Measurements from ENCODE around the gene TACR2. TPM values are rescaled to one million over a fixed set of nuclear protein-coding genes. Genes with fewer than 3 reads are reported as not detected.

The TACR2 gene
- total and polyA plus RNA-seq, 2 of the 13 experiments (the other 11 are each of a cell fraction or from before 2014, with no cell fraction given), result 0.04 TPM; not detected in 1

- DNase-seq (ENCODE audit: low spot score) (no peak), ATAC-seq (no peak), FAIRE-seq (no peak)
- TF ChIP-seq ZNF335 (CRISPR knock-in tag; IDR thresholded peaks at IDR 0.05), result 0 out of 2 replicates have a peak, but pooled peaks have one; percentile 7
- TF ChIP-seq EZH2 (conservative IDR thresholded peaks at IDR 0.05; ENCODE audit: low read depth, low read length), result no peak
- H3K4me3 ChIP-seq (replicated peaks in 1 of 3; ENCODE audit: insufficient read depth in 1 of 3, low read depth in 2 of 3, low read length in 3 of 3), result no peak overlapping the region
- H2AFZ ChIP-seq (ENCODE audit: low read length), result no peak overlapping the region
- H3K9me3 ChIP-seq (ENCODE audit: low read length), result no peaks in the 10 kb centered on the region
- ChIA-PET CTCF (ENCODE audit: low intra/inter-chr PET ratio, low total read pairs) (no interaction called here), POLR2A (no interaction called here)
- no TSS peak for BruUV-seq (replicated peaks)
- H3K4me2 ChIP-seq (ENCODE audit: low read depth, low read length), result no peak overlapping the region
- intact Hi-C loops (cut with micrococcal nuclease; ENCODE audit: unreplicated experiment) (no loop called here), in situ Hi-C loops (cut with HindIII; ENCODE audit: extremely low pct_ligation_motif_present, low pct_unique_long_range_greater_than_20kb) (no loop called here)
- peaks cover 53% of the 10 kb centered on the region for H3K4me1 ChIP-seq (ENCODE audit: insufficient read depth, low read length)
- no peak overlapping the region for H3K9ac ChIP-seq (ENCODE audit: insufficient read depth, low read depth, low read length)
- H3K27me3 ChIP-seq (ENCODE audit: control insufficient read depth in 1 of 2, insufficient read depth in 2 of 2, low read length in 2 of 2), result peaks cover 3 to 18% of the 10 kb centered on the region in 2 experiments; a peak in 3 of 5 replicates
- H4K20me1 ChIP-seq (ENCODE audit: insufficient read depth, low read length), result no peaks in the 10 kb centered on the region
- H3K36me3 ChIP-seq (replicated peaks in 1 of 2; ENCODE audit: control insufficient read depth in 1 of 2, insufficient read depth in 2 of 2, low read length in 2 of 2), result no peaks in the 10 kb centered on the region
- H3K79me2 ChIP-seq (ENCODE audit: insufficient read depth, low read length), result no peaks in the 10 kb centered on the region
- H3K27ac ChIP-seq (ENCODE audit: extremely low read length, insufficient read depth, low read length), result no peak overlapping the region
- 72% methylated on average over 2 of the region's 2 CpGs for WGBS (ENCODE audit: low lambda C conversion rate)
Observed at GRCh38 chr10:69425041-69425440, 8.3 kb upstream of the TACR2 start.

GRCh38 chr10:69422676-69423075 lies 6.0 kb upstream of the TACR2 start:
- ChIA-PET POLR2A (interaction anchor here (1.0 kb wide), 1 partner anchor 14 kb away, joined by 3 read pairs; no protein-coding TSS in a partner anchor), CTCF (ENCODE audit: low intra/inter-chr PET ratio, low total read pairs) (no interaction called here)
- Histone ChIP-seq H3K79me2 (ENCODE audit: insufficient read depth, low read length) (no peaks in the 10 kb centered on the region), H3K4me2 (ENCODE audit: low read depth, low read length) (no peak overlapping the region), H3K27ac (ENCODE audit: extremely low read length, insufficient read depth, low read length) (no peak overlapping the region), H4K20me1 (ENCODE audit: insufficient read depth, low read length) (no peaks in the 10 kb centered on the region), H3K27me3 (ENCODE audit: control insufficient read depth in 1 of 2, insufficient read depth in 2 of 2, low read length in 2 of 2) (peaks cover 3 to 14% of the 10 kb centered on the region in 2 experiments; a peak in 3 of 5 replicates), H3K36me3 (replicated peaks in 1 of 2; ENCODE audit: control insufficient read depth in 1 of 2, insufficient read depth in 2 of 2, low read length in 2 of 2) (no peaks in the 10 kb centered on the region), H2AFZ (ENCODE audit: low read length) (no peak overlapping the region), H3K9me3 (ENCODE audit: low read length) (no peaks in the 10 kb centered on the region), H3K4me3 (replicated peaks in 1 of 3; ENCODE audit: insufficient read depth in 1 of 3, low read depth in 2 of 3, low read length in 3 of 3) (no peak overlapping the region), H3K9ac (ENCODE audit: insufficient read depth, low read depth, low read length) (no peak overlapping the region), H3K4me1 (ENCODE audit: insufficient read depth, low read length) (peaks cover 76% of the 10 kb centered on the region)
- in situ Hi-C loops (cut with HindIII; ENCODE audit: extremely low pct_ligation_motif_present, low pct_unique_long_range_greater_than_20kb) (no loop called here), intact Hi-C loops (cut with micrococcal nuclease; ENCODE audit: unreplicated experiment) (no loop called here)
- TF ChIP-seq ZNF567 (CRISPR knock-in tag; IDR thresholded peaks at IDR 0.05; ENCODE audit: borderline replicate concordance), result no peak
- ATAC-seq (no peak), FAIRE-seq (no peak), DNase-seq (ENCODE audit: low spot score) (no peak)
- WGBS (ENCODE audit: low lambda C conversion rate), result 69% methylated on average over 3 of the region's 4 CpGs
- BruUV-seq (replicated peaks), result no TSS peak

Data from HepG2 (cell line).